ENCODE data around the gene STN1.

The STN1 gene

GRCh38 chr10:103916254-103916653, 1.7 kb downstream of the STN1 start:
- H3K36me3 ChIP-seq (ENCODE audit: control insufficient read depth in 2 of 2, insufficient read depth in 2 of 2, low read length in 2 of 2): no peaks in the 10 kb centered on the region
- H3K27ac ChIP-seq (ENCODE audit: low read length): no peak overlapping the region
- H3K27me3 ChIP-seq (ENCODE audit: control insufficient read depth in 1 of 2, insufficient read depth in 2 of 2, low read length in 2 of 2): no peaks in the 10 kb centered on the region
- peaks cover 20% of the 10 kb centered on the region for H3K4me1 ChIP-seq (ENCODE audit: control insufficient read depth, insufficient read depth, low read length)
- H3K9me3 ChIP-seq (ENCODE audit: control insufficient read depth in 2 of 2, low read length in 2 of 2): no peaks in the 10 kb centered on the region
- H3K4me3 ChIP-seq (ENCODE audit: low read length in 2 of 2): peak overlapping the region; percentile 4 to 97
- peak overlapping the region in 1 of 2 donors; percentile 0 for H3K9ac ChIP-seq (ENCODE audit: low read length in 2 of 2)

GRCh38 chr10:103915796-103916195, 2.2 kb downstream of the STN1 start:
- Histone ChIP-seq H3K9ac (ENCODE audit: low read length in 2 of 2) (peak overlapping the region in 1 of 2 donors; percentile 0), H3K9me3 (ENCODE audit: control insufficient read depth in 2 of 2, low read length in 2 of 2) (no peaks in the 10 kb centered on the region), H3K4me1 (ENCODE audit: control insufficient read depth, insufficient read depth, low read length) (peaks cover 20% of the 10 kb centered on the region), H3K36me3 (ENCODE audit: control insufficient read depth in 2 of 2, insufficient read depth in 2 of 2, low read length in 2 of 2) (no peaks in the 10 kb centered on the region), H3K4me3 (ENCODE audit: low read length in 2 of 2) (peak overlapping the region; percentile 4 to 31), H3K27me3 (ENCODE audit: control insufficient read depth in 1 of 2, insufficient read depth in 2 of 2, low read length in 2 of 2) (no peaks in the 10 kb centered on the region), H3K27ac (ENCODE audit: low read length) (no peak overlapping the region)

- Histone ChIP-seq H3K27me3 (ENCODE audit: control insufficient read depth in 1 of 2, insufficient read depth in 2 of 2, low read length in 2 of 2) (no peaks in the 10 kb centered on the region), H3K9ac (ENCODE audit: low read length in 2 of 2) (no peak overlapping the region), H3K27ac (ENCODE audit: low read length) (no peak overlapping the region), H3K4me3 (ENCODE audit: low read length in 2 of 2) (no peak overlapping the region), H3K4me1 (ENCODE audit: control insufficient read depth, insufficient read depth, low read length) (peaks cover 21% of the 10 kb centered on the region), H3K36me3 (ENCODE audit: control insufficient read depth in 2 of 2, insufficient read depth in 2 of 2, low read length in 2 of 2) (no peaks in the 10 kb centered on the region), H3K9me3 (ENCODE audit: control insufficient read depth in 2 of 2, low read length in 2 of 2) (no peaks in the 10 kb centered on the region)
Observed at GRCh38 chr10:103912759-103913158, 5.2 kb downstream of the STN1 start.

- H3K4me1 ChIP-seq (ENCODE audit: control insufficient read depth, insufficient read depth, low read length): peaks cover 9% of the 10 kb centered on the region
- no peak overlapping the region for H3K9ac ChIP-seq (ENCODE audit: low read length in 2 of 2)
- no peak overlapping the region for H3K4me3 ChIP-seq (ENCODE audit: low read length in 2 of 2)
- no peaks in the 10 kb centered on the region for H3K36me3 ChIP-seq (ENCODE audit: control insufficient read depth in 2 of 2, insufficient read depth in 2 of 2, low read length in 2 of 2)
- H3K27ac ChIP-seq (ENCODE audit: low read length): no peak overlapping the region
- no peaks in the 10 kb centered on the region for H3K9me3 ChIP-seq (ENCODE audit: control insufficient read depth in 2 of 2, low read length in 2 of 2)
- no peaks in the 10 kb centered on the region for H3K27me3 ChIP-seq (ENCODE audit: control insufficient read depth in 1 of 2, insufficient read depth in 2 of 2, low read length in 2 of 2)
Observed at GRCh38 chr10:103911021-103911459, 6.9 kb downstream of the STN1 start.

GRCh38 chr10:103910442-103911012, 7.5 kb downstream of the STN1 start:
- Histone ChIP-seq H3K27ac (ENCODE audit: low read length) (no peak overlapping the region), H3K9ac (ENCODE audit: low read length in 2 of 2) (no peak overlapping the region), H3K27me3 (ENCODE audit: control insufficient read depth in 1 of 2, insufficient read depth in 2 of 2, low read length in 2 of 2) (no peaks in the 10 kb centered on the region), H3K9me3 (ENCODE audit: control insufficient read depth in 2 of 2, low read length in 2 of 2) (no peaks in the 10 kb centered on the region), H3K4me3 (ENCODE audit: low read length in 2 of 2) (no peak overlapping the region), H3K36me3 (ENCODE audit: control insufficient read depth in 2 of 2, insufficient read depth in 2 of 2, low read length in 2 of 2) (no peaks in the 10 kb centered on the region), H3K4me1 (ENCODE audit: control insufficient read depth, insufficient read depth, low read length) (peaks cover 9% of the 10 kb centered on the region)

GRCh38 chr10:103905441-103905840, 12.5 kb downstream of the STN1 start:
- Histone ChIP-seq H3K9ac (ENCODE audit: low read length in 2 of 2) (no peak overlapping the region), H3K4me1 (ENCODE audit: control insufficient read depth, insufficient read depth, low read length) (peaks cover 9% of the 10 kb centered on the region), H3K9me3 (ENCODE audit: control insufficient read depth in 2 of 2, low read length in 2 of 2) (no peaks in the 10 kb centered on the region), H3K36me3 (ENCODE audit: control insufficient read depth in 2 of 2, insufficient read depth in 2 of 2, low read length in 2 of 2) (peaks cover 3 to 12% of the 10 kb centered on the region in 2 donors), H3K4me3 (ENCODE audit: low read length in 2 of 2) (no peak overlapping the region), H3K27me3 (ENCODE audit: control insufficient read depth in 1 of 2, insufficient read depth in 2 of 2, low read length in 2 of 2) (no peaks in the 10 kb centered on the region), H3K27ac (ENCODE audit: low read length) (no peak overlapping the region)

- H3K9me3 ChIP-seq (ENCODE audit: control insufficient read depth in 2 of 2, low read length in 2 of 2): no peaks in the 10 kb centered on the region
- no peak overlapping the region for H3K4me3 ChIP-seq (ENCODE audit: low read length in 2 of 2)
- H3K27ac ChIP-seq (ENCODE audit: low read length): no peak overlapping the region
- no peak overlapping the region for H3K9ac ChIP-seq (ENCODE audit: low read length in 2 of 2)
- H3K27me3 ChIP-seq (ENCODE audit: control insufficient read depth in 1 of 2, insufficient read depth in 2 of 2, low read length in 2 of 2): no peaks in the 10 kb centered on the region
- H3K36me3 ChIP-seq (ENCODE audit: control insufficient read depth in 2 of 2, insufficient read depth in 2 of 2, low read length in 2 of 2): peaks cover 24 to 26% of the 10 kb centered on the region in 2 donors
- no peaks in the 10 kb centered on the region for H3K4me1 ChIP-seq (ENCODE audit: control insufficient read depth, insufficient read depth, low read length)
Observed at GRCh38 chr10:103901299-103901698, 16.7 kb downstream of the STN1 start.

- Histone ChIP-seq H3K4me1 (ENCODE audit: control insufficient read depth, insufficient read depth, low read length) (peaks cover 11% of the 10 kb centered on the region), H3K9ac (ENCODE audit: low read length in 2 of 2) (no peak overlapping the region), H3K9me3 (ENCODE audit: control insufficient read depth in 2 of 2, low read length in 2 of 2) (no peaks in the 10 kb centered on the region), H3K27ac (ENCODE audit: low read length) (no peak overlapping the region), H3K36me3 (ENCODE audit: control insufficient read depth in 2 of 2, insufficient read depth in 2 of 2, low read length in 2 of 2) (peaks cover 17 to 27% of the 10 kb centered on the region in 2 donors), H3K27me3 (ENCODE audit: control insufficient read depth in 1 of 2, insufficient read depth in 2 of 2, low read length in 2 of 2) (no peaks in the 10 kb centered on the region), H3K4me3 (ENCODE audit: low read length in 2 of 2) (no peak overlapping the region)
Observed at GRCh38 chr10:103899312-103899711, 18.7 kb downstream of the STN1 start.

GRCh38 chr10:103897241-103897774, 20.7 kb downstream of the STN1 start:
- Histone ChIP-seq H3K4me3 (ENCODE audit: low read length in 2 of 2) (no peak overlapping the region), H3K4me1 (ENCODE audit: control insufficient read depth, insufficient read depth, low read length) (peaks cover 22% of the 10 kb centered on the region), H3K27ac (ENCODE audit: low read length) (no peak overlapping the region), H3K9me3 (ENCODE audit: control insufficient read depth in 2 of 2, low read length in 2 of 2) (no peaks in the 10 kb centered on the region), H3K36me3 (ENCODE audit: control insufficient read depth in 2 of 2, insufficient read depth in 2 of 2, low read length in 2 of 2) (peaks cover 14 to 27% of the 10 kb centered on the region in 2 donors), H3K9ac (ENCODE audit: low read length in 2 of 2) (no peak overlapping the region), H3K27me3 (ENCODE audit: control insufficient read depth in 1 of 2, insufficient read depth in 2 of 2, low read length in 2 of 2) (no peaks in the 10 kb centered on the region)

- H3K9me3 ChIP-seq (ENCODE audit: control insufficient read depth in 2 of 2, low read length in 2 of 2): no peaks in the 10 kb centered on the region
- H3K27ac ChIP-seq (ENCODE audit: low read length): peak overlapping the region; percentile 49
- no peaks in the 10 kb centered on the region for H3K27me3 ChIP-seq (ENCODE audit: control insufficient read depth in 1 of 2, insufficient read depth in 2 of 2, low read length in 2 of 2)
- H3K4me1 ChIP-seq (ENCODE audit: control insufficient read depth, insufficient read depth, low read length): peaks cover 22% of the 10 kb centered on the region
- no peak overlapping the region for H3K4me3 ChIP-seq (ENCODE audit: low read length in 2 of 2)
- peaks cover 19 to 32% of the 10 kb centered on the region in 2 donors for H3K36me3 ChIP-seq (ENCODE audit: control insufficient read depth in 2 of 2, insufficient read depth in 2 of 2, low read length in 2 of 2)
- H3K9ac ChIP-seq (ENCODE audit: low read length in 2 of 2): no peak overlapping the region
Observed at GRCh38 chr10:103896225-103896624, 21.8 kb downstream of the STN1 start.

GRCh38 chr10:103895411-103896186, 22.4 kb downstream of the STN1 start:
- Histone ChIP-seq H3K4me1 (ENCODE audit: control insufficient read depth, insufficient read depth, low read length) (peaks cover 22% of the 10 kb centered on the region), H3K27ac (ENCODE audit: low read length) (peak overlapping the region; percentile 49), H3K4me3 (ENCODE audit: low read length in 2 of 2) (no peak overlapping the region), H3K36me3 (ENCODE audit: control insufficient read depth in 2 of 2, insufficient read depth in 2 of 2, low read length in 2 of 2) (peaks cover 24 to 38% of the 10 kb centered on the region in 2 donors), H3K27me3 (ENCODE audit: control insufficient read depth in 1 of 2, insufficient read depth in 2 of 2, low read length in 2 of 2) (no peaks in the 10 kb centered on the region), H3K9ac (ENCODE audit: low read length in 2 of 2) (peak overlapping the region in 1 of 2 donors; percentile 23), H3K9me3 (ENCODE audit: control insufficient read depth in 2 of 2, low read length in 2 of 2) (no peaks in the 10 kb centered on the region)
